Natural killer cell (primary cell): ENCODE data around the gene PLEK2. TPM values are rescaled to one million over a fixed set of nuclear protein-coding genes. Genes with fewer than 3 reads are reported as not detected.

ENCODE experiments used
- ATAC-seq, 3 donors: fragments of 150-1000 bp in 2 of 3; fragments of 200-7000 bp in 1 of 3; cut with Tn5 transposase; 1 replicate in 1 of 3; 2 replicates in 2 of 3; pipeline ENCODE4 v1.10.0; 2021; ENCODE audit warnings: mild to moderate bottlenecking in 2 of 3, moderate library complexity in 2 of 3
- DNase-seq, 2 donors: peaks; one replicate each; pipeline versions ENCODE4 v3.0.0 to v3.0.0-alpha.2; 2013 to 2021; ENCODE audit warnings: mixed read lengths in 1 of 2
- H3K27ac ChIP-seq: one replicate; pipeline ENCODE4 v1.5.1; 2013; ENCODE audit warnings: mild to moderate bottlenecking, low read length
- H3K27me3 ChIP-seq: one replicate; pipeline ENCODE4 v1.6.1; 2013; ENCODE audit warnings: low read length; ENCODE audit not compliant: control insufficient read depth, insufficient read depth
- H3K36me3 ChIP-seq: one replicate; pipeline ENCODE4 v1.6.1; 2013; ENCODE audit warnings: low read length; ENCODE audit not compliant: control insufficient read depth, insufficient read depth
- H3K4me1 ChIP-seq: one replicate; pipeline ENCODE4 v1.6.1; 2013; ENCODE audit warnings: low read length; ENCODE audit not compliant: control insufficient read depth, insufficient read depth
- H3K4me3 ChIP-seq: one replicate; pipeline ENCODE4 v1.5.1; 2013; ENCODE audit warnings: low read length
- H3K9me3 ChIP-seq: one replicate; pipeline ENCODE4 v1.6.1; 2013; ENCODE audit warnings: low read length; ENCODE audit not compliant: control insufficient read depth, insufficient read depth
- H3K27ac Mint-ChIP-seq, 2 donors: one replicate each; pipeline ENCODE4 v1.8.0; 2022; ENCODE audit warnings: mild to moderate bottlenecking in 2 of 2, mixed read lengths in 2 of 2, moderate library complexity in 1 of 2
- H3K27me3 Mint-ChIP-seq, 2 donors: one replicate each; pipeline ENCODE4 v1.8.0; 2022; ENCODE audit warnings: low read depth in 2 of 2, mixed read lengths in 2 of 2
- H3K36me3 Mint-ChIP-seq: one replicate; pipeline ENCODE4 v1.8.0; 2022; ENCODE audit warnings: mixed read lengths
- H3K4me1 Mint-ChIP-seq, 2 donors: one replicate each; pipeline ENCODE4 v1.8.0; 2022; ENCODE audit warnings: mixed read lengths in 2 of 2
- H3K4me3 Mint-ChIP-seq: one replicate; pipeline ENCODE4 v1.8.0; 2022; ENCODE audit warnings: mild to moderate bottlenecking, moderate library complexity, mixed read lengths
- H3K9me3 Mint-ChIP-seq, 2 donors: one replicate each; pipeline ENCODE4 v1.8.0; 2022; ENCODE audit warnings: mixed read lengths in 2 of 2
- CTCF ChIP-seq: fragments of 200-600 bp; IDR thresholded peaks from one replicate; pipeline ENCODE4 v1.8.0; 2022; ENCODE audit warnings: antibody characterized with exemption
- WGBS: methylation state at CpG from one replicate; pipeline ENCODE4 v1.1.7; 2013; ENCODE audit warnings: missing lambda C conversion rate; ENCODE audit not compliant: insufficient coverage; 5-methylcytosine and 5-hydroxymethylcytosine counted together
- intact Hi-C: fragments of 100-400 bp; cut with micrococcal nuclease; formaldehyde crosslinking; loops from one replicate; pipeline ENCODE4 v1.14.2; 2022
- total RNA-seq, 4 donors: library from RNA; stranded (reverse); fragments of 120-200 nt in 1 of 4; gene quantifications; one replicate each; pipeline versions ENCODE4 v1.2.3 to v1.2.4, GENCODE V29; 2013 to 2022

Gene PLEK2
- total RNA-seq, result not detected
- 0.27 TPM for total RNA-seq (2013)

GRCh38 chr14:67411820-67412421 lies at the start of gene PLEK2:
PLEK2 (minus strand) TSS chr14:67412165; CDS start chr14:67412059, 106 bp downstream.
- no peak within 1 kb of the TSS for H3K27ac Mint-ChIP-seq
- intact Hi-C loops, result no loop called here

GRCh38 chr14:67461341-67461985 lies 49.5 kb upstream of the PLEK2 start:
- intact Hi-C loops, result no loop called here
- Mint-ChIP-seq H3K9me3 (no peaks in the 10 kb centered on the region), H3K4me1 (peaks cover 9 to 22% of the 10 kb centered on the region in 2 donors), H3K4me3 (no peak overlapping the region), H3K27ac (no peak overlapping the region), H3K36me3 (no peaks in the 10 kb centered on the region), H3K27me3 (peaks cover 0 to 12% of the 10 kb centered on the region in 2 donors)
- TF ChIP-seq CTCF, result no peak
- Histone ChIP-seq H3K4me3 (no peak overlapping the region), H3K36me3 (no peaks in the 10 kb centered on the region), H3K27me3 (no peaks in the 10 kb centered on the region), H3K9me3 (no peaks in the 10 kb centered on the region), H3K4me1 (peaks cover 12% of the 10 kb centered on the region), H3K27ac (no peak overlapping the region)
- DNase-seq (no peak), ATAC-seq (no peak)
- 83% methylated on average over 3 of the region's 3 CpGs for WGBS

More at GRCh38 chr14:67411820-67412421, at the start of gene PLEK2:
- Mint-ChIP-seq H3K36me3 (no peaks in the 10 kb centered on the region), H3K4me1 (no peaks in the 10 kb centered on the region), H3K4me3 (peak within 1 kb of the TSS; percentile 6), H3K27me3 (peaks cover 15 to 18% of the 10 kb centered on the region in 2 donors), H3K9me3 (no peaks in the 10 kb centered on the region)
- peaks cover 3% of the 10 kb centered on the region for H3K4me1 ChIP-seq
- H3K27me3 ChIP-seq, result no peaks in the 10 kb centered on the region
- no peak within 1 kb of the TSS for H3K4me3 ChIP-seq
- H3K36me3 ChIP-seq, result no peaks in the 10 kb centered on the region
- TF ChIP-seq CTCF, result no peak
- WGBS, result 9% methylated on average over 63 of the region's 63 CpGs
- H3K9me3 ChIP-seq, result no peaks in the 10 kb centered on the region
- DNase-seq, result peak in 1 of 2 donors; percentile 67
- no peak within 1 kb of the TSS for H3K27ac ChIP-seq
- peak in 1 of 3 donors; percentile 45 for ATAC-seq

GRCh38 chr14:67459336-67459735 lies 47.4 kb upstream of the PLEK2 start:
- H3K9me3 Mint-ChIP-seq, result no peaks in the 10 kb centered on the region
- no peak overlapping the region for H3K27ac ChIP-seq
- H3K36me3 Mint-ChIP-seq, result no peaks in the 10 kb centered on the region
- intact Hi-C loops, result no loop called here
- no peak overlapping the region for H3K4me3 ChIP-seq
- DNase-seq, result no peak
- peaks cover 0 to 5% of the 10 kb centered on the region in 2 donors for H3K27me3 Mint-ChIP-seq
- H3K27me3 ChIP-seq, result no peaks in the 10 kb centered on the region
- H3K36me3 ChIP-seq, result no peaks in the 10 kb centered on the region
- 92% methylated on average over 5 of the region's 5 CpGs for WGBS
- no peaks in the 10 kb centered on the region for H3K9me3 ChIP-seq
- H3K4me1 ChIP-seq, result peaks cover 2% of the 10 kb centered on the region
- H3K4me1 Mint-ChIP-seq, result peaks cover 0 to 8% of the 10 kb centered on the region in 2 donors
- H3K4me3 Mint-ChIP-seq, result no peak overlapping the region
- H3K27ac Mint-ChIP-seq, result no peak overlapping the region
- no peak for TF ChIP-seq CTCF
- no peak for ATAC-seq
